Colon (tissue), 2 donors: ENCODE results near the gene NIM1K.
A peak's percentile ranks its signal among the peaks of the same experiment; 100 is the strongest.
"Not testable (repeated sequence)": the region's sequence is repeated elsewhere in the genome, so short reads cannot be mapped to it uniquely, and the experiment has no call there.

Source experiments
- FAIRE-seq: peaks from 2 replicates; lab custom pipeline; 2012; peaks lifted over from hg19 to GRCh38; lab: Jason Lieb, UNC
- donor health status: control.
- donor health status: control.

NIM1K gene

GRCh38 chr5:43281840-43282658, 90.0 kb downstream of the NIM1K start:
- no peak for FAIRE-seq

GRCh38 chr5:43286623-43287022, 94.6 kb downstream of the NIM1K start:
- no peak for FAIRE-seq

- FAIRE-seq: no peak
These were observed 95.5 kb downstream of the NIM1K start for GRCh38 chr5:43287493-43287892.

- FAIRE-seq: no peak
These were observed 96.3 kb downstream of the NIM1K start for GRCh38 chr5:43288269-43288831.

GRCh38 chr5:43290726-43291125, 98.7 kb downstream of the NIM1K start:
- FAIRE-seq: no peak

GRCh38 chr5:43294226-43294625, 102.2 kb downstream of the NIM1K start:
- FAIRE-seq: no peak

- FAIRE-seq: no peak
These were observed 103.2 kb downstream of the NIM1K start for GRCh38 chr5:43295202-43295601.

GRCh38 chr5:43296835-43297234, 104.8 kb downstream of the NIM1K start:
- FAIRE-seq: no peak

- FAIRE-seq: no peak
These were observed 106.4 kb downstream of the NIM1K start for GRCh38 chr5:43298443-43298842.

- no peak for FAIRE-seq
These were observed 108.1 kb downstream of the NIM1K start for GRCh38 chr5:43300112-43300511.

GRCh38 chr5:43301653-43302091, 109.6 kb downstream of the NIM1K start:
- FAIRE-seq: no peak

GRCh38 chr5:43302481-43302880, 110.5 kb downstream of the NIM1K start:
- FAIRE-seq: no peak

- FAIRE-seq: no peak
These were observed 111.2 kb downstream of the NIM1K start for GRCh38 chr5:43303242-43303641.

GRCh38 chr5:43304525-43304924, 112.5 kb downstream of the NIM1K start:
- no peak for FAIRE-seq

- FAIRE-seq: no peak
These were observed 114.0 kb downstream of the NIM1K start for GRCh38 chr5:43305948-43306565.

GRCh38 chr5:43306954-43307353, 114.9 kb downstream of the NIM1K start:
- not testable (repeated sequence) for FAIRE-seq

- FAIRE-seq: no peak
These were observed 117.1 kb downstream of the NIM1K start for GRCh38 chr5:43309122-43309521.

- FAIRE-seq: no peak
These were observed 117.6 kb downstream of the NIM1K start for GRCh38 chr5:43309637-43310036.

GRCh38 chr5:43312076-43312661, 120.1 kb downstream of the NIM1K start:
- no peak for FAIRE-seq

GRCh38 chr5:43312699-43313034, 120.6 kb downstream of the NIM1K start:
- no peak for FAIRE-seq

GRCh38 chr5:43313035-43313853, 121.2 kb downstream of the NIM1K start, which contains the start of gene HMGCS1:
Gene HMGCS1 (minus strand): TSS chr5:43313412. CDS start chr5:43298965, 14,447 bp downstream.
- peak; percentile 85 for FAIRE-seq

GRCh38 chr5:43313854-43314457, 121.9 kb downstream of the NIM1K start:
- FAIRE-seq: no peak
